ENCODE results near the gene NDUFB10. TPM values are rescaled to one million over a fixed set of nuclear protein-coding genes. Genes with fewer than 3 reads are reported as not detected.

Gene NDUFB10
- 100 to 1,000 TPM; 219 to 272 TPM for total RNA-seq

- peak; percentile 95 for DNase-seq
- TF ChIP-seq CTCF (IDR thresholded peaks at IDR 0.05): peak; percentile 51
- H3K9ac ChIP-seq (ENCODE audit: low read depth in 2 of 2, low read length in 2 of 2): peak within 1 kb of the TSS; percentile 84 to 89
- intact Hi-C loops (cut with DNase I): no loop called here
- peaks cover 7% of the 10 kb centered on the region for H3K4me1 ChIP-seq
- peak within 1 kb of the TSS; percentile 79 for H3K27ac ChIP-seq
- H3K9me3 ChIP-seq: no peaks in the 10 kb centered on the region
- H3K27me3 ChIP-seq: no peaks in the 10 kb centered on the region
- H3K36me3 ChIP-seq: no peaks in the 10 kb centered on the region
- peak within 1 kb of the TSS; percentile 83 for H3K4me3 ChIP-seq
Observed at GRCh38 chr16:1959269-1960039, at the start of gene NDUFB10. Gene NDUFB10, plus strand, starts transcription at chr16:1959538. Its CDS starts 87 bp downstream, at chr16:1959625.

DNA sequence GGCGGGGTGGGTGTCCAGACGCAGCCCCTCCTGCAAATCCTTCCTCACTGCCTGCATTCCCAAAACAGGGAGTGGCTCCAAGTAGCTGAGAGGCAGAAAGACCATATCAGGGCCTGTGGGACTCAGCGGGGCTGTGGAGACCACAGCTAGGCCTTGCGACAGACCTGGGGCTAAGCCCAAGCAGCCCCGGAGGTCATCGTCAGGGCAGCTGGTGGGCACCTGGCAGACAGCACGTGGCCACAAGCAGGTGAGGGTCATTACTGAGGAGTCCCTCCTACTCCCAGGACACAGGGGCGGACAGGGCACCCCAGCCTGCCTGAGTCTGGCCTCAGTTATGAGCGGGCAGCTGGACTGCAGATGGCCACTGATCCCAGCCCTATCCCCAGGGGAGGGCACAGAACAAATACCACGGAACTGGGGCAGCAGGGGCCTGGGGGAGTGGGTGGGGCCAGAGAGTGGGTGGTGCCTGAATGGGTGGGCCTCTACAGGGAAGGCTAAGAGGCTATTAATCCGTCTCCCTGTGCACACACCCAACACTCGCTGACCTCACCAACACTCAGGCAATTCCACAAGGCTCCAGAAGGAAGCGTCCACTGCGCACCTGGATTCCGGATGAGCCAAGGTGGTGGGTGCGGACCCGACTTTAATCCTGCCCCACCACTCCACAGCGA lies 49.6 kb upstream of the NDUFB10 start:
- peak; percentile 82 for DNase-seq
- Histone ChIP-seq H3K9ac (ENCODE audit: low read depth in 2 of 2, low read length in 2 of 2) (no peak overlapping the region), H3K27me3 (no peaks in the 10 kb centered on the region), H3K27ac (no peak overlapping the region), H3K36me3 (no peaks in the 10 kb centered on the region), H3K9me3 (no peaks in the 10 kb centered on the region), H3K4me1 (peaks cover 12% of the 10 kb centered on the region), H3K4me3 (no peak overlapping the region)
- TF ChIP-seq CTCF (IDR thresholded peaks at IDR 0.05): no peak
- intact Hi-C loops (cut with DNase I): no loop called here

GRCh38 chr16:1911467-1912214 lies 47.7 kb upstream of the NDUFB10 start:
- Histone ChIP-seq H3K27ac (no peak overlapping the region), H3K4me3 (no peak overlapping the region), H3K4me1 (peaks cover 12% of the 10 kb centered on the region), H3K36me3 (no peaks in the 10 kb centered on the region), H3K9me3 (no peaks in the 10 kb centered on the region), H3K27me3 (no peaks in the 10 kb centered on the region), H3K9ac (ENCODE audit: low read depth in 2 of 2, low read length in 2 of 2) (no peak overlapping the region)
- TF ChIP-seq CTCF (IDR thresholded peaks at IDR 0.05): no peak
- intact Hi-C loops (cut with DNase I): no loop called here
- DNase-seq: no peak

DNA sequence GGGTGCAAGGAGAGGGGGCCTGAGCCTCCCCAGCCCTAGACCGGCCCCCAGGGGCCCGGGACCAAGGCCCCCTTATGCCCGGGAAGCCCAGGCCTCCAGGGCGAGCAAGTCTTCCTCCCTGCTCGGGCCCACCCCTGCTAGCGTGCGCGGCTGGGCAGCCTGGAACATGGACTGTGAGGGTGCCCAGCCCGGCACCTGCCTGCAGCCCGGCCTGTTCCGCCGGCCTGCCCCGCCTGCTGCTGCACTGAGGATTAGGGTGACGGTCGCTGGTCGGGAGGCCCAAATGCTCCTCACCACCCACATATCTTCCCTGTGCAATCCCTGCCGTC lies 47.2 kb upstream of the NDUFB10 start:
- intact Hi-C loops (cut with DNase I): no loop called here
- Histone ChIP-seq H3K9me3 (no peaks in the 10 kb centered on the region), H3K27me3 (peaks cover 5% of the 10 kb centered on the region), H3K27ac (no peak overlapping the region), H3K36me3 (no peaks in the 10 kb centered on the region), H3K4me3 (no peak overlapping the region), H3K4me1 (peaks cover 12% of the 10 kb centered on the region), H3K9ac (ENCODE audit: low read depth in 2 of 2, low read length in 2 of 2) (no peak overlapping the region)
- DNase-seq: no peak
- TF ChIP-seq CTCF (IDR thresholded peaks at IDR 0.05): no peak

DNA sequence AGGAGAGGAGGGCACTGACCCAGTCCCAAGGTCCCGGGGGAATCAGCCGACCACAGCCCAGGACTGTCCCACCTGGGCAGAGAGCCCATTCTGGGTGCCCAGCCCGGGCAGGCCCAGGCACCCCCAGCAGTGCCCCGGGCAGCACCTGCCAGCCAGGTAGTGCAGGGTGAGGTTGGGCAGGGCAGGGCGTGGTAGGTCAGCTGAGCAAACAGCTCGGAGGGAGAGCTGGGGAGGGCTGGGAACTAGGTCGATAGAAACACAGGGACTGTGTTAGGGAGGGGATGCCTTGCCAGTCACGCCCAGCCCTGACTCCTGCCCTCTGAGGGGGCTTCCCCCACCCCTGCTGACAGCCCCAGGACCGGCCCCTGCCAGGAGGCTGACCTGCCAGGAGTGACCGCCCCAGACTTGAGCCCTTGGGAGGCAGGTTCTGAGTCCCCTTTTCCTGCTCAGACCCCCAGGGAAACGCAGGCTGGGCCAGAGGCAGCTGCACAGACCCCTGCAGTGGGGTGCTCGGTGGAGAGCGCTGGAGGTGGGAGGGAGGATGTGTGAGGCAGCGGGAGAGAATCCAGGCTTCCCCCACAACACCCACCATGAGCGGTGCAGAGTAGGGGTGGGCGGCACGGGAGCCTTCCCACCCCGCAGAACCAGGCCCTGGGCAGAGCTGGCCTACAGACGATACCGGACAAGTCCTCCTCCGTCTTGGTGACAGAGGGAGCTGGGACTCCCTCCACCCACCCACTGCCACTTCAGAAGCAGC lies 45.8 kb upstream of the NDUFB10 start:
- peaks cover 12% of the 10 kb centered on the region for H3K4me1 ChIP-seq
- H3K27me3 ChIP-seq: peaks cover 14% of the 10 kb centered on the region
- H3K27ac ChIP-seq: peak overlapping the region; percentile 32
- no peak for TF ChIP-seq CTCF (IDR thresholded peaks at IDR 0.05)
- no peaks in the 10 kb centered on the region for H3K36me3 ChIP-seq
- intact Hi-C loops (cut with DNase I): no loop called here
- H3K9me3 ChIP-seq: no peaks in the 10 kb centered on the region
- peak; percentile 94 for DNase-seq
- peak overlapping the region; percentile 8 to 70 for H3K9ac ChIP-seq (ENCODE audit: low read depth in 2 of 2, low read length in 2 of 2)
- H3K4me3 ChIP-seq: no peak overlapping the region

All from colonic mucosa (tissue), 4 donors.